IPS-18c (cell line): ENCODE results near the gene TMEM129.

ENCODE experiments used
- H3K4me3 ChIP-seq: 2 replicates; pipeline ENCODE4 v1.7.0; 2013; ENCODE audit warnings: low read depth, mild to moderate bottlenecking, low read length, moderate library complexity; ENCODE audit not compliant: insufficient read depth
- H3K9me3 ChIP-seq: one replicate; pipeline ENCODE4 v1.6.1; 2013; ENCODE audit warnings: mild to moderate bottlenecking, low read length, moderate library complexity; ENCODE audit not compliant: control insufficient read depth, insufficient read depth

The TMEM129 gene

GRCh38 chr4:1670279-1670678 lies 50.8 kb downstream of the TMEM129 start:
- Histone ChIP-seq H3K4me3 (no peak overlapping the region), H3K9me3 (no peaks in the 10 kb centered on the region)

- no peak overlapping the region for H3K4me3 ChIP-seq
- H3K9me3 ChIP-seq, result no peaks in the 10 kb centered on the region
Observed at GRCh38 chr4:1669850-1670249, 51.3 kb downstream of the TMEM129 start.

- H3K4me3 ChIP-seq, result no peak overlapping the region
- H3K9me3 ChIP-seq, result no peaks in the 10 kb centered on the region
Observed at GRCh38 chr4:1669270-1669669, 51.9 kb downstream of the TMEM129 start.

- H3K4me3 ChIP-seq, result no peak overlapping the region
- H3K9me3 ChIP-seq, result no peaks in the 10 kb centered on the region
Observed at GRCh38 chr4:1668488-1668840, 52.7 kb downstream of the TMEM129 start.

GRCh38 chr4:1667273-1667672 lies 53.9 kb downstream of the TMEM129 start:
- H3K9me3 ChIP-seq, result no peaks in the 10 kb centered on the region
- H3K4me3 ChIP-seq, result no peak overlapping the region

- no peaks in the 10 kb centered on the region for H3K9me3 ChIP-seq
- no peak overlapping the region for H3K4me3 ChIP-seq
Observed at GRCh38 chr4:1666391-1666790, 54.7 kb downstream of the TMEM129 start.
